Measurements from ENCODE around the gene SYNPO2.
"Not testable (repeated sequence)": the region's sequence is repeated elsewhere in the genome, so short reads cannot be mapped to it uniquely, and the experiment has no call there.

The SYNPO2 gene

GRCh38 chr4:119067125-119067524 lies 178.5 kb downstream of the SYNPO2 start:
- DNase-seq (ENCODE audit: low read depth in 2 of 2) = not testable (repeated sequence)

GRCh38 chr4:119067670-119068360 lies 179.2 kb downstream of the SYNPO2 start:
- DNase-seq (ENCODE audit: low read depth in 2 of 2) = not testable (repeated sequence)

- no peak for DNase-seq (ENCODE audit: low read depth in 2 of 2)
These were observed 179.9 kb downstream of the SYNPO2 start for GRCh38 chr4:119068529-119068962.

- no peak for DNase-seq (ENCODE audit: low read depth in 2 of 2)
These were observed 181.6 kb downstream of the SYNPO2 start for GRCh38 chr4:119070301-119070700.

GRCh38 chr4:119080721-119081541 lies 192.3 kb downstream of the SYNPO2 start:
- no peak for DNase-seq (ENCODE audit: low read depth in 2 of 2)

- DNase-seq (ENCODE audit: low read depth in 2 of 2) = no peak
These were observed 192.8 kb downstream of the SYNPO2 start for GRCh38 chr4:119081542-119081859.

GRCh38 chr4:119081943-119082342 lies 193.3 kb downstream of the SYNPO2 start:
- DNase-seq (ENCODE audit: low read depth in 2 of 2) = no peak

- no peak for DNase-seq (ENCODE audit: low read depth in 2 of 2)
These were observed 194.0 kb downstream of the SYNPO2 start for GRCh38 chr4:119082661-119083060.

- DNase-seq (ENCODE audit: low read depth in 2 of 2) = no peak
These were observed 195.9 kb downstream of the SYNPO2 start for GRCh38 chr4:119084513-119084912.

- DNase-seq (ENCODE audit: low read depth in 2 of 2) = no peak
These were observed 198.5 kb downstream of the SYNPO2 start for GRCh38 chr4:119087121-119087520.

GRCh38 chr4:119087656-119088055 lies 199.0 kb downstream of the SYNPO2 start:
- no peak for DNase-seq (ENCODE audit: low read depth in 2 of 2)

- DNase-seq (ENCODE audit: low read depth in 2 of 2) = no peak
These were observed 204.6 kb downstream of the SYNPO2 start for GRCh38 chr4:119093042-119093827.

GRCh38 chr4:119097282-119097900 lies 208.7 kb downstream of the SYNPO2 start:
- no peak for DNase-seq (ENCODE audit: low read depth in 2 of 2)

- no peak for DNase-seq (ENCODE audit: low read depth in 2 of 2)
These were observed 209.7 kb downstream of the SYNPO2 start for GRCh38 chr4:119098306-119098705.

- no peak for DNase-seq (ENCODE audit: low read depth in 2 of 2)
These were observed 210.7 kb downstream of the SYNPO2 start for GRCh38 chr4:119099227-119099810.

- DNase-seq (ENCODE audit: low read depth in 2 of 2) = no peak
These were observed 212.0 kb downstream of the SYNPO2 start for GRCh38 chr4:119100655-119101054.

- DNase-seq (ENCODE audit: low read depth in 2 of 2) = no peak
These were observed 214.6 kb downstream of the SYNPO2 start for GRCh38 chr4:119103263-119103662.

GRCh38 chr4:119104644-119105273 lies 216.1 kb downstream of the SYNPO2 start:
- DNase-seq (ENCODE audit: low read depth in 2 of 2) = no peak

- no peak for DNase-seq (ENCODE audit: low read depth in 2 of 2)
These were observed 217.0 kb downstream of the SYNPO2 start for GRCh38 chr4:119105605-119106004.

GRCh38 chr4:119106036-119107000 lies 217.7 kb downstream of the SYNPO2 start:
- DNase-seq (ENCODE audit: low read depth in 2 of 2) = no peak
